Stimulated activated memory B cell treated with anti-CD40 and anti-IgM and Interleukin-4, amounts not matched to agents 10 μg/mL and 1 μg/mL and 100 μg/mL, for 72 hours (primary cell): ENCODE results near the gene METTL16.
A peak's percentile ranks its signal among the peaks of the same experiment; 100 is the strongest.
"Not testable (repeated sequence)": the region's sequence is repeated elsewhere in the genome, so short reads cannot be mapped to it uniquely, and the experiment has no call there.

Experiments used
- ATAC-seq: fragments of 150-1000 bp; cut with Tn5 transposase; 2 replicates; pipeline ENCODE4 v1.10.0; 2021
- H3K27ac Mint-ChIP-seq: one replicate; pipeline ENCODE4 v1.8.0; 2022; ENCODE audit warnings: mild to moderate bottlenecking, mixed read lengths
- H3K27me3 Mint-ChIP-seq: one replicate; pipeline ENCODE4 v1.8.0; 2022; ENCODE audit warnings: mixed read lengths
- H3K36me3 Mint-ChIP-seq: one replicate; pipeline ENCODE4 v1.8.0; 2022; ENCODE audit warnings: mixed read lengths
- H3K4me1 Mint-ChIP-seq: one replicate; pipeline ENCODE4 v1.8.0; 2022; ENCODE audit warnings: mixed read lengths
- H3K4me3 Mint-ChIP-seq: one replicate; pipeline ENCODE4 v1.8.0; 2022; ENCODE audit warnings: mild to moderate bottlenecking, moderate library complexity, mixed read lengths
- H3K9me3 Mint-ChIP-seq: one replicate; pipeline ENCODE4 v1.8.0; 2022; ENCODE audit warnings: mixed read lengths

Gene METTL16

GRCh38 chr17:2521257-2521656 lies 9.6 kb upstream of the METTL16 start:
- Mint-ChIP-seq H3K27ac (no peak overlapping the region), H3K4me3 (no peak overlapping the region), H3K9me3 (no peaks in the 10 kb centered on the region), H3K27me3 (no peaks in the 10 kb centered on the region), H3K36me3 (no peaks in the 10 kb centered on the region), H3K4me1 (no peaks in the 10 kb centered on the region)
- ATAC-seq = no peak

GRCh38 chr17:2517539-2517938 lies 5.9 kb upstream of the METTL16 start:
- no peak overlapping the region for H3K27ac Mint-ChIP-seq

DNA sequence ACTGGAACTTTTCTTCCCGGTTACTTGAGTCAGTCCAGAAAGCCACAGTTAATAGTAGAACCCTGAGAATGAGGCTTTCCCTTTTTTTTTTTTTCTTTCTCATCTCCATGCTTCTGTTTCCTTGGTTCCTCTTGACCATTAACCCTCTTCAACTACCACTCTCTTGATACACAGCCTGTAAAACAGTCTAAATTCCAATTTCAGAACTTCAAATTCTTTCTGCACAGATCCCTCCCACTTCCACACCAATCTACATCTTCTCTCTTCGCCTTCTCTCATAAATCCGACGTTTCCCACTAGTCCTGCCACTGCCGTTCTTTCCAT lies 588 bp downstream of the METTL16 start:
- H3K27ac Mint-ChIP-seq = no peak overlapping the region
- peaks cover 14% of the 10 kb centered on the region for H3K4me1 Mint-ChIP-seq
- peaks cover 12% of the 10 kb centered on the region for H3K36me3 Mint-ChIP-seq
- no peak for ATAC-seq
- H3K9me3 Mint-ChIP-seq = no peaks in the 10 kb centered on the region
- no peaks in the 10 kb centered on the region for H3K27me3 Mint-ChIP-seq
- no peak overlapping the region for H3K4me3 Mint-ChIP-seq

More at GRCh38 chr17:2517539-2517938, 5.9 kb upstream of the METTL16 start:
- no peak overlapping the region for H3K4me3 Mint-ChIP-seq
- H3K9me3 Mint-ChIP-seq = no peaks in the 10 kb centered on the region
- no peaks in the 10 kb centered on the region for H3K4me1 Mint-ChIP-seq
- no peaks in the 10 kb centered on the region for H3K27me3 Mint-ChIP-seq
- ATAC-seq = no peak
- H3K36me3 Mint-ChIP-seq = no peaks in the 10 kb centered on the region

- no peak overlapping the region for H3K4me3 Mint-ChIP-seq
- H3K9me3 Mint-ChIP-seq = no peaks in the 10 kb centered on the region
- no peak overlapping the region for H3K27ac Mint-ChIP-seq
- H3K36me3 Mint-ChIP-seq = peaks cover 18% of the 10 kb centered on the region
- ATAC-seq = no peak
- peaks cover 19% of the 10 kb centered on the region for H3K4me1 Mint-ChIP-seq
- H3K27me3 Mint-ChIP-seq = no peaks in the 10 kb centered on the region
Measured at GRCh38 chr17:2510559-2510958, 1.1 kb downstream of the METTL16 start.

DNA sequence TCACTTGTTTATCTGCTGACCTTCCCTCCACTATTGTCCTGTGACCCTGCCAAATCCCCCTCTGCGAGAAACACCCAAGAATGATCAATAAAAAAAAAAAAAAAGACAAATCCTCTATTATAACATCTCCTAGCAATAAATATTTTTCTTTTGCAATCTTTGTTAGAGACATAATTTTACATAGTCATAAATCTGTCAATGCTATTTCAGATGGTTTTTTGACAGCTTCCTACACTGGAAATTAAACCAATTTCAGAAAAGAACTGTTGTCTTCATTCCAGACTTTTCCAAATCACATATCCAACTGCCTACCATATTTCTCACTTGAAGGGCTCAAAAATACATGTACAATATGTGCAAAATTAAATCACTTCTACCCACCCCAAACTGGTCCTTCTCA lies 3.7 kb downstream of the METTL16 start:
- ATAC-seq = no peak
- H3K4me1 Mint-ChIP-seq = peaks cover 28% of the 10 kb centered on the region
- H3K27ac Mint-ChIP-seq = peak overlapping the region; percentile 1
- no peaks in the 10 kb centered on the region for H3K27me3 Mint-ChIP-seq
- peaks cover 27% of the 10 kb centered on the region for H3K36me3 Mint-ChIP-seq
- H3K9me3 Mint-ChIP-seq = no peaks in the 10 kb centered on the region
- no peak overlapping the region for H3K4me3 Mint-ChIP-seq

GRCh38 chr17:2507015-2507414 lies 4.7 kb downstream of the METTL16 start:
- not testable (repeated sequence) for H3K27ac Mint-ChIP-seq, H3K4me3 Mint-ChIP-seq, H3K9me3 Mint-ChIP-seq, H3K27me3 Mint-ChIP-seq, ATAC-seq
- Mint-ChIP-seq H3K4me1 (peaks cover 37% of the 10 kb centered on the region), H3K36me3 (peaks cover 34% of the 10 kb centered on the region)

- Mint-ChIP-seq H3K4me3 (no peak overlapping the region), H3K4me1 (peaks cover 42% of the 10 kb centered on the region), H3K27me3 (no peaks in the 10 kb centered on the region), H3K9me3 (no peaks in the 10 kb centered on the region), H3K27ac (no peak overlapping the region), H3K36me3 (peaks cover 52% of the 10 kb centered on the region)
- ATAC-seq = no peak
Measured at GRCh38 chr17:2503627-2504026, 8.1 kb downstream of the METTL16 start.

GRCh38 chr17:2502871-2503580 lies 8.7 kb downstream of the METTL16 start:
- H3K27ac Mint-ChIP-seq = no peak overlapping the region
- H3K27me3 Mint-ChIP-seq = no peaks in the 10 kb centered on the region
- no peaks in the 10 kb centered on the region for H3K9me3 Mint-ChIP-seq
- H3K4me1 Mint-ChIP-seq = peaks cover 38% of the 10 kb centered on the region
- H3K36me3 Mint-ChIP-seq = peaks cover 47% of the 10 kb centered on the region
- no peak for ATAC-seq
- H3K4me3 Mint-ChIP-seq = no peak overlapping the region

DNA sequence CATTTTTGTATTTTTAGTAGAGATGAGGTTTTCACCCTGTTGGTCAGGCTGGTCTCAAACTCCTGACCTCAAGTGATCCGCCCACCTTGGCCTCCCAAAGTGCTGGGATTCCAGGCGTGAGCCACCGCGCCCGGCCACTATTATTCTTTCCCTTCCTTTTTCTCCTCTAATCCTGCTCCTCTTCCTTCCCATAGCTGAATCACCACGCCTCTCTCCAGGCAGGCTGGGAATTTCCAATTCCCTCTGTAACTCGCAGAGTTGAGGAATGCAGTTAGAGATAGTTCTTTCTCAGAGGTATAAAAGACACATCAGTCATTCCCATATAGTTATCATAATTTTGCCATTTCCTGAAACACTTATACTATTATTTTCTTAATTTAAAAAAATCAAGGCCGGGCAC lies 11.2 kb downstream of the METTL16 start:
- H3K27ac Mint-ChIP-seq = no peak overlapping the region
- no peak overlapping the region for H3K4me3 Mint-ChIP-seq
- peaks cover 39% of the 10 kb centered on the region for H3K36me3 Mint-ChIP-seq
- H3K27me3 Mint-ChIP-seq = no peaks in the 10 kb centered on the region
- peaks cover 29% of the 10 kb centered on the region for H3K4me1 Mint-ChIP-seq
- no peak for ATAC-seq
- H3K9me3 Mint-ChIP-seq = no peaks in the 10 kb centered on the region

- H3K9me3 Mint-ChIP-seq, H3K27me3 Mint-ChIP-seq: not testable (repeated sequence)
- peak; percentile 83 for ATAC-seq
- Mint-ChIP-seq H3K36me3 (peaks cover 10% of the 10 kb centered on the region), H3K4me1 (peaks cover 36% of the 10 kb centered on the region), H3K27ac (peak overlapping the region; percentile 72), H3K4me3 (peak overlapping the region; percentile 34)
Measured at GRCh38 chr17:2489286-2489685, 22.4 kb downstream of the METTL16 start.

DNA sequence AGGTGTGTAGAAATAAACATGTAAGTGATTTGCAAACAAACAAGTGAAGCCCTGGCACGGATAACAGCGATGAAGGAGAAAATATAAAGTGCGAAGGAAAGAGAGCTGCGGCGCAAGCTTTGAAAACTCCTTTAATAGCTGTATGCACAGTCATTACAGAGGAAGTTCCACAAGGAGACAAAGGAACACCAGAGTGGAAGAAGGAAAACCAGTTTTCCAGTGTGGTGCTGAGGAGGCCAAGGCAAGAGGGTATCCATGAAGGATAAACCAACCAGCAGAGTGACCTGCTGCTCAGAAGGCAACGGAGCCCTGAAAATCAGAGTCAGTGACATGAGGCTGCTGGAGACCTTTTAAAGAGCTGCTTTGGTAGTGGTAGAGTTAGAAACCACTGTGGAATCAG lies 24.4 kb downstream of the METTL16 start:
- peaks cover 16% of the 10 kb centered on the region for H3K36me3 Mint-ChIP-seq
- H3K9me3 Mint-ChIP-seq = no peaks in the 10 kb centered on the region
- ATAC-seq = no peak
- H3K4me3 Mint-ChIP-seq = no peak overlapping the region
- peak overlapping the region; percentile 63 for H3K27ac Mint-ChIP-seq
- no peaks in the 10 kb centered on the region for H3K27me3 Mint-ChIP-seq
- H3K4me1 Mint-ChIP-seq = peaks cover 46% of the 10 kb centered on the region

- H3K4me3 Mint-ChIP-seq, H3K27me3 Mint-ChIP-seq, ATAC-seq, H3K9me3 Mint-ChIP-seq: not testable (repeated sequence)
- Mint-ChIP-seq H3K36me3 (peaks cover 19% of the 10 kb centered on the region), H3K4me1 (peaks cover 52% of the 10 kb centered on the region), H3K27ac (peak overlapping the region; percentile 63)
Measured at GRCh38 chr17:2486709-2487108, 25.0 kb downstream of the METTL16 start.

GRCh38 chr17:2485970-2486369 lies 25.7 kb downstream of the METTL16 start:
- Mint-ChIP-seq H3K4me3 (no peak overlapping the region), H3K9me3 (no peaks in the 10 kb centered on the region), H3K27me3 (no peaks in the 10 kb centered on the region), H3K27ac (no peak overlapping the region), H3K4me1 (peaks cover 53% of the 10 kb centered on the region), H3K36me3 (peaks cover 26% of the 10 kb centered on the region)
- no peak for ATAC-seq

DNA sequence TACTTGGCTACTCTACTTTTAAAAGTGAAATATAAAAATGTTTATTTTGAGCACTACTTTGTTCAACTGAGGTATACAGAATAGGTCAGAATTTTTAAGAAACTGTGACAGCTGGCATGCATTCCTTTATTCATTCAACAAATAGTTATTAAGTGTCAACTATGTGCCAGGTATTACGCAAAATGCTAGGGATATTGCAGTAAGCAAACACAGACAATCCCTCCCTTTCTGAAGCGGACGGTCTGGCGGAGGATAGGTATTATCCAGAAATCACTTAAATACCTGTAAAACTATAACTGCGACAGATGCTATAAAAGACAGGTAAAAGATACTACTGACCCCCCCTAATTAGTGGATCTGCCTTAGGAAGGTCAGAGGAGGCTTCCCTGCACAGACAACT lies 26.1 kb downstream of the METTL16 start:
- H3K27ac Mint-ChIP-seq = no peak overlapping the region
- H3K4me3 Mint-ChIP-seq = no peak overlapping the region
- peaks cover 55% of the 10 kb centered on the region for H3K4me1 Mint-ChIP-seq

GRCh38 chr17:2484876-2485275 lies 26.8 kb downstream of the METTL16 start:
- peaks cover 35% of the 10 kb centered on the region for H3K36me3 Mint-ChIP-seq
- no peaks in the 10 kb centered on the region for H3K9me3 Mint-ChIP-seq
- H3K4me1 Mint-ChIP-seq = peaks cover 58% of the 10 kb centered on the region
- no peaks in the 10 kb centered on the region for H3K27me3 Mint-ChIP-seq
- no peak overlapping the region for H3K4me3 Mint-ChIP-seq
- H3K27ac Mint-ChIP-seq = no peak overlapping the region
- no peak for ATAC-seq

More for the DNA sequence above, 26.1 kb downstream of the METTL16 start:
- Mint-ChIP-seq H3K36me3 (peaks cover 30% of the 10 kb centered on the region), H3K9me3 (no peaks in the 10 kb centered on the region), H3K27me3 (no peaks in the 10 kb centered on the region)
- ATAC-seq = no peak

- Mint-ChIP-seq H3K27me3 (no peaks in the 10 kb centered on the region), H3K27ac (no peak overlapping the region), H3K4me3 (no peak overlapping the region), H3K36me3 (peaks cover 41% of the 10 kb centered on the region), H3K9me3 (no peaks in the 10 kb centered on the region), H3K4me1 (peaks cover 48% of the 10 kb centered on the region)
- ATAC-seq = no peak
Measured at GRCh38 chr17:2483084-2483483, 28.6 kb downstream of the METTL16 start.
